Sigmoid colon (tissue), 7 donors: ENCODE measurements around the gene UBQLN4. TPM values are rescaled to one million over a fixed set of nuclear protein-coding genes. Genes with fewer than 3 reads are reported as not detected.
"Not testable (repeated sequence)": the region's sequence is repeated elsewhere in the genome, so short reads cannot be mapped to it uniquely, and the experiment has no call there.

Source experiments
- DNase-seq: peaks from one replicate; pipeline ENCODE4 v3.0.0-alpha.2; 2019
- H3K27ac ChIP-seq, 4 donors: fragments of 200-600 bp; sonication (generic); one replicate each; pipeline ENCODE4 v1.5.1; 2016 to 2019; ENCODE audit warnings: mild to moderate bottlenecking in 1 of 4
- H3K27me3 ChIP-seq, 3 donors: fragments of 200-600 bp; sonication (generic); one replicate each; pipeline ENCODE4 v1.5.1; 2019; ENCODE audit warnings: mild to moderate bottlenecking in 1 of 3
- H3K36me3 ChIP-seq, 4 donors: fragments of 200-600 bp; sonication (generic); one replicate each; pipeline ENCODE4 v1.5.1; 2016 to 2019
- H3K4me1 ChIP-seq, 4 donors: fragments of 200-600 bp; sonication (generic); one replicate each; pipeline ENCODE4 v1.5.1; 2017 to 2019
- H3K4me3 ChIP-seq, 4 donors: fragments of 200-600 bp; sonication (generic); one replicate each; pipeline ENCODE4 v1.5.1; 2017 to 2019; ENCODE audit warnings: mild to moderate bottlenecking in 2 of 4, moderate library complexity in 1 of 4
- H3K9me3 ChIP-seq, 4 donors: fragments of 200-600 bp in 3 of 4; sonication (generic) in 3 of 4; one replicate each; pipeline versions ENCODE4 v1.5.1 to v1.6.1; 2013 to 2019
- CTCF ChIP-seq, 4 experiments: fragments of 450-650 bp in 3 of 4; fragments of 200-600 bp in 1 of 4; IDR thresholded peaks; one replicate each; pipeline ENCODE4 v1.5.1; 2016 to 2019; ENCODE audit warnings: antibody characterized with exemption in 4 of 4, mild to moderate bottlenecking in 3 of 4, moderate library complexity in 2 of 4
- EP300 ChIP-seq, 4 donors: sonication (generic); formaldehyde crosslinking; IDR thresholded peaks; one replicate each; pipeline ENCODE4 v1.6.1; 2017; ENCODE audit warnings: antibody characterized with exemption in 4 of 4
- POLR2A ChIP-seq, 2 donors: fragments of 450-650 bp; IDR thresholded peaks; one replicate each; pipeline ENCODE4 v1.6.1; 2016; ENCODE audit warnings: antibody characterized with exemption in 2 of 2, mild to moderate bottlenecking in 2 of 2, moderate library complexity in 2 of 2
- POLR2AphosphoS5 ChIP-seq, 4 donors: sonication (generic); formaldehyde crosslinking; IDR thresholded peaks; one replicate each; pipeline ENCODE4 v1.6.1; 2017; ENCODE audit warnings: antibody characterized with exemption in 4 of 4
- WGBS, 2 donors: extraction: QIAGEN DNeasy Blood & Tissue Kit; methylation state at CpG; one replicate each; pipeline ENCODE4 v1.1.7; 2013; 5-methylcytosine and 5-hydroxymethylcytosine counted together
- intact Hi-C: fragments of 100-400 bp; cut with DNase I; formaldehyde crosslinking; loops from one replicate; pipeline ENCODE4 v1.15.1; 2023
- polyA plus RNA-seq, 3 donors: library from polyadenylated mRNA; stranded (reverse); fragments of 200-250 nt; gene quantifications; one replicate each; pipeline ENCODE4 v1.2.3, GENCODE V29; 2013
- total RNA-seq, 4 donors: library from RNA; depleted of rRNA; stranded (reverse); fragments of >200 nt; gene quantifications; one replicate each; pipeline ENCODE4 v1.1.0, GENCODE V29; 2016
- donor health status: healthy with polysubstance abuse.
- donor health status: Bipolar disorder and iron deficiency.
- donor health status: healthy.

UBQLN4 gene
- total and polyA plus RNA-seq, 7 donors = 11.4 to 23.6 (median 19.1) TPM

GRCh38 chr1:156051011-156051725 is 2.4 kb downstream of the UBQLN4 start:
- Histone ChIP-seq H3K36me3 (peaks cover 0 to 38% (median 19%) of the 10 kb centered on the region in 4 donors), H3K27ac (no peak overlapping the region), H3K27me3 (no peaks in the 10 kb centered on the region), H3K4me3 (no peak overlapping the region), H3K9me3 (no peaks in the 10 kb centered on the region), H3K4me1 (peaks cover 0 to 28% (median 12%) of the 10 kb centered on the region in 4 donors)
- intact Hi-C loops = no loop called here
- 94 to 96% methylated on average over 7 of the region's 7 CpGs for WGBS, 2 donors
- TF ChIP-seq POLR2AphosphoS5 (IDR thresholded peaks at IDR 0.05) (no peak), POLR2A (IDR thresholded peaks at IDR 0.05) (no peak), EP300 (IDR thresholded peaks at IDR 0.05) (no peak), CTCF (IDR thresholded peaks at IDR 0.05) (no peak)
- no peak for DNase-seq

- TF ChIP-seq CTCF (IDR thresholded peaks at IDR 0.05) (no peak), POLR2AphosphoS5 (IDR thresholded peaks at IDR 0.05) (no peak), EP300 (IDR thresholded peaks at IDR 0.05) (no peak), POLR2A (IDR thresholded peaks at IDR 0.05) (no peak)
- Histone ChIP-seq H3K27me3 (no peaks in the 10 kb centered on the region), H3K36me3 (peaks cover 0 to 40% (median 19%) of the 10 kb centered on the region in 4 donors), H3K27ac (no peak overlapping the region), H3K4me1 (peaks cover 0 to 20% (median 8%) of the 10 kb centered on the region in 4 donors), H3K4me3 (no peak overlapping the region), H3K9me3 (no peaks in the 10 kb centered on the region)
- no peak for DNase-seq
- intact Hi-C loops = no loop called here
- WGBS, 2 donors = 88 to 89% methylated on average over 4 of the region's 4 CpGs
These were observed 3.2 kb downstream of the UBQLN4 start for GRCh38 chr1:156050376-156050775.

- Histone ChIP-seq H3K36me3 (peaks cover 0 to 55% (median 25%) of the 10 kb centered on the region in 4 donors), H3K4me1 (peaks cover 0 to 16% (median 6%) of the 10 kb centered on the region in 4 donors), H3K27me3 (no peaks in the 10 kb centered on the region), H3K27ac (no peak overlapping the region), H3K4me3 (no peak overlapping the region), H3K9me3 (no peaks in the 10 kb centered on the region)
- no peak for DNase-seq
- WGBS, 2 donors = 89 to 90% methylated on average over 3 of the region's 3 CpGs
- intact Hi-C loops = no loop called here
- TF ChIP-seq EP300 (IDR thresholded peaks at IDR 0.05) (no peak), POLR2A (IDR thresholded peaks at IDR 0.05) (no peak), POLR2AphosphoS5 (IDR thresholded peaks at IDR 0.05) (no peak)
These were observed 4.8 kb downstream of the UBQLN4 start for GRCh38 chr1:156048663-156049258.

GRCh38 chr1:156045076-156045475 is 8.5 kb downstream of the UBQLN4 start:
- H3K36me3 ChIP-seq = peaks cover 8 to 85% (median 46%) of the 10 kb centered on the region in 4 donors
- no peak overlapping the region for H3K27ac ChIP-seq
- no peaks in the 10 kb centered on the region for H3K4me1 ChIP-seq
- WGBS, 2 donors = 88 to 92% methylated on average over 4 of the region's 4 CpGs
- H3K27me3 ChIP-seq = no peaks in the 10 kb centered on the region
- no peak overlapping the region for H3K4me3 ChIP-seq
- intact Hi-C loops = no loop called here
- DNase-seq = no peak
- no peak for TF ChIP-seq POLR2AphosphoS5 (IDR thresholded peaks at IDR 0.05)
- TF ChIP-seq CTCF (IDR thresholded peaks at IDR 0.05) = no peak
- TF ChIP-seq EP300 (IDR thresholded peaks at IDR 0.05) = no peak
- no peak for TF ChIP-seq POLR2A (IDR thresholded peaks at IDR 0.05)
- no peaks in the 10 kb centered on the region for H3K9me3 ChIP-seq

- Histone ChIP-seq H3K4me1 (no peaks in the 10 kb centered on the region), H3K36me3 (peaks cover 16 to 85% (median 36%) of the 10 kb centered on the region in 4 donors), H3K4me3 (no peak overlapping the region), H3K27ac (no peak overlapping the region), H3K27me3 (no peaks in the 10 kb centered on the region), H3K9me3 (no peaks in the 10 kb centered on the region)
- 92 to 95% methylated on average over 3 of the region's 3 CpGs for WGBS, 2 donors
- DNase-seq = no peak
- intact Hi-C loops = no loop called here
- TF ChIP-seq CTCF (IDR thresholded peaks at IDR 0.05) = no peak
- TF ChIP-seq POLR2A (IDR thresholded peaks at IDR 0.05) = no peak
- no peak for TF ChIP-seq EP300 (IDR thresholded peaks at IDR 0.05)
- TF ChIP-seq POLR2AphosphoS5 (IDR thresholded peaks at IDR 0.05) = no peak
These were observed 10.8 kb downstream of the UBQLN4 start for GRCh38 chr1:156042828-156043227.

GRCh38 chr1:156034991-156035390 is 18.6 kb downstream of the UBQLN4 start:
- H3K4me3 ChIP-seq, H3K4me1 ChIP-seq, DNase-seq, H3K27me3 ChIP-seq, H3K9me3 ChIP-seq, H3K27ac ChIP-seq, intact Hi-C loops: not testable (repeated sequence)
- WGBS, 2 donors = 90 to 96% methylated on average over 4 of the region's 4 CpGs
- peaks cover 0 to 39% (median 12%) of the 10 kb centered on the region in 4 donors for H3K36me3 ChIP-seq
